Natural killer cell (primary cell): ENCODE data around the gene CCDC7. TPM values are rescaled to one million over a fixed set of nuclear protein-coding genes. Genes with fewer than 3 reads are reported as not detected.

ENCODE experiments used
- ATAC-seq, 3 donors: fragments of 150-1000 bp in 2 of 3; fragments of 200-7000 bp in 1 of 3; cut with Tn5 transposase; 1 replicate in 1 of 3; 2 replicates in 2 of 3; pipeline ENCODE4 v1.10.0; 2021; ENCODE audit warnings: mild to moderate bottlenecking in 2 of 3, moderate library complexity in 2 of 3
- DNase-seq, 2 donors: peaks; one replicate each; pipeline versions ENCODE4 v3.0.0 to v3.0.0-alpha.2; 2013 to 2021; ENCODE audit warnings: mixed read lengths in 1 of 2
- H3K27ac ChIP-seq: one replicate; pipeline ENCODE4 v1.5.1; 2013; ENCODE audit warnings: mild to moderate bottlenecking, low read length
- H3K27me3 ChIP-seq: one replicate; pipeline ENCODE4 v1.6.1; 2013; ENCODE audit warnings: low read length; ENCODE audit not compliant: control insufficient read depth, insufficient read depth
- H3K36me3 ChIP-seq: one replicate; pipeline ENCODE4 v1.6.1; 2013; ENCODE audit warnings: low read length; ENCODE audit not compliant: control insufficient read depth, insufficient read depth
- H3K4me1 ChIP-seq: one replicate; pipeline ENCODE4 v1.6.1; 2013; ENCODE audit warnings: low read length; ENCODE audit not compliant: control insufficient read depth, insufficient read depth
- H3K4me3 ChIP-seq: one replicate; pipeline ENCODE4 v1.5.1; 2013; ENCODE audit warnings: low read length
- H3K9me3 ChIP-seq: one replicate; pipeline ENCODE4 v1.6.1; 2013; ENCODE audit warnings: low read length; ENCODE audit not compliant: control insufficient read depth, insufficient read depth
- H3K27ac Mint-ChIP-seq, 2 donors: one replicate each; pipeline ENCODE4 v1.8.0; 2022; ENCODE audit warnings: mild to moderate bottlenecking in 2 of 2, mixed read lengths in 2 of 2, moderate library complexity in 1 of 2
- H3K27me3 Mint-ChIP-seq, 2 donors: one replicate each; pipeline ENCODE4 v1.8.0; 2022; ENCODE audit warnings: low read depth in 2 of 2, mixed read lengths in 2 of 2
- H3K36me3 Mint-ChIP-seq: one replicate; pipeline ENCODE4 v1.8.0; 2022; ENCODE audit warnings: mixed read lengths
- H3K4me1 Mint-ChIP-seq, 2 donors: one replicate each; pipeline ENCODE4 v1.8.0; 2022; ENCODE audit warnings: mixed read lengths in 2 of 2
- H3K4me3 Mint-ChIP-seq: one replicate; pipeline ENCODE4 v1.8.0; 2022; ENCODE audit warnings: mild to moderate bottlenecking, moderate library complexity, mixed read lengths
- H3K9me3 Mint-ChIP-seq, 2 donors: one replicate each; pipeline ENCODE4 v1.8.0; 2022; ENCODE audit warnings: mixed read lengths in 2 of 2
- WGBS: methylation state at CpG from one replicate; pipeline ENCODE4 v1.1.7; 2013; ENCODE audit warnings: missing lambda C conversion rate; ENCODE audit not compliant: insufficient coverage; 5-methylcytosine and 5-hydroxymethylcytosine counted together
- intact Hi-C: fragments of 100-400 bp; cut with micrococcal nuclease; formaldehyde crosslinking; loops from one replicate; pipeline ENCODE4 v1.14.2; 2022
- total RNA-seq, 4 donors: library from RNA; stranded (reverse); fragments of 120-200 nt in 1 of 4; gene quantifications; one replicate each; pipeline versions ENCODE4 v1.2.3 to v1.2.4, GENCODE V29; 2013 to 2022
- TF ChIP-seq, protein P1 (sequence below): fragments of 200-600 bp; IDR thresholded peaks from one replicate; pipeline ENCODE4 v1.8.0; 2022; ENCODE audit warnings: antibody characterized with exemption

Gene CCDC7
- total RNA-seq, 3 donors from 2014 or later (not counting 1 experiment from before 2014, with no cell fraction given) = 39.0 to 51.1 (median 42.8) TPM

GRCh38 chr10:32887481-32887880, 441.5 kb downstream of the CCDC7 start:
- WGBS = 85% methylated on average over 7 of the region's 7 CpGs
- DNase-seq (no peak), ATAC-seq (peak in 1 of 3 donors; percentile 17)
- no peaks in the 10 kb centered on the region for H3K36me3 ChIP-seq
- no peaks in the 10 kb centered on the region for H3K4me1 ChIP-seq
- H3K9me3 Mint-ChIP-seq = no peaks in the 10 kb centered on the region
- H3K4me3 ChIP-seq = no peak overlapping the region
- peaks cover 5 to 7% of the 10 kb centered on the region in 2 donors for H3K4me1 Mint-ChIP-seq
- H3K36me3 Mint-ChIP-seq = no peaks in the 10 kb centered on the region
- no peak overlapping the region for H3K4me3 Mint-ChIP-seq
- TF ChIP-seq, protein P1, sequence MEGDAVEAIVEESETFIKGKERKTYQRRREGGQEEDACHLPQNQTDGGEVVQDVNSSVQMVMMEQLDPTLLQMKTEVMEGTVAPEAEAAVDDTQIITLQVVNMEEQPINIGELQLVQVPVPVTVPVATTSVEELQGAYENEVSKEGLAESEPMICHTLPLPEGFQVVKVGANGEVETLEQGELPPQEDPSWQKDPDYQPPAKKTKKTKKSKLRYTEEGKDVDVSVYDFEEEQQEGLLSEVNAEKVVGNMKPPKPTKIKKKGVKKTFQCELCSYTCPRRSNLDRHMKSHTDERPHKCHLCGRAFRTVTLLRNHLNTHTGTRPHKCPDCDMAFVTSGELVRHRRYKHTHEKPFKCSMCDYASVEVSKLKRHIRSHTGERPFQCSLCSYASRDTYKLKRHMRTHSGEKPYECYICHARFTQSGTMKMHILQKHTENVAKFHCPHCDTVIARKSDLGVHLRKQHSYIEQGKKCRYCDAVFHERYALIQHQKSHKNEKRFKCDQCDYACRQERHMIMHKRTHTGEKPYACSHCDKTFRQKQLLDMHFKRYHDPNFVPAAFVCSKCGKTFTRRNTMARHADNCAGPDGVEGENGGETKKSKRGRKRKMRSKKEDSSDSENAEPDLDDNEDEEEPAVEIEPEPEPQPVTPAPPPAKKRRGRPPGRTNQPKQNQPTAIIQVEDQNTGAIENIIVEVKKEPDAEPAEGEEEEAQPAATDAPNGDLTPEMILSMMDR = no peak
- no peaks in the 10 kb centered on the region for H3K9me3 ChIP-seq
- H3K27ac Mint-ChIP-seq = no peak overlapping the region
- no peak overlapping the region for H3K27ac ChIP-seq
- no peaks in the 10 kb centered on the region for H3K27me3 Mint-ChIP-seq
- intact Hi-C loops = no loop called here
- H3K27me3 ChIP-seq = no peaks in the 10 kb centered on the region

GRCh38 chr10:32888161-32888927, 442.4 kb downstream of the CCDC7 start:
- Histone ChIP-seq H3K36me3 (no peaks in the 10 kb centered on the region), H3K4me1 (no peaks in the 10 kb centered on the region), H3K27me3 (no peaks in the 10 kb centered on the region), H3K4me3 (no peak overlapping the region), H3K9me3 (no peaks in the 10 kb centered on the region), H3K27ac (no peak overlapping the region)
- Mint-ChIP-seq H3K36me3 (no peaks in the 10 kb centered on the region), H3K9me3 (no peaks in the 10 kb centered on the region), H3K4me3 (no peak overlapping the region), H3K4me1 (peaks cover 5 to 7% of the 10 kb centered on the region in 2 donors), H3K27ac (no peak overlapping the region), H3K27me3 (no peaks in the 10 kb centered on the region)
- intact Hi-C loops = no loop called here
- no peak for DNase-seq
- 91% methylated on average over 9 of the region's 11 CpGs for WGBS
- no peak for ATAC-seq
- TF ChIP-seq, protein P1 = no peak

DNA sequence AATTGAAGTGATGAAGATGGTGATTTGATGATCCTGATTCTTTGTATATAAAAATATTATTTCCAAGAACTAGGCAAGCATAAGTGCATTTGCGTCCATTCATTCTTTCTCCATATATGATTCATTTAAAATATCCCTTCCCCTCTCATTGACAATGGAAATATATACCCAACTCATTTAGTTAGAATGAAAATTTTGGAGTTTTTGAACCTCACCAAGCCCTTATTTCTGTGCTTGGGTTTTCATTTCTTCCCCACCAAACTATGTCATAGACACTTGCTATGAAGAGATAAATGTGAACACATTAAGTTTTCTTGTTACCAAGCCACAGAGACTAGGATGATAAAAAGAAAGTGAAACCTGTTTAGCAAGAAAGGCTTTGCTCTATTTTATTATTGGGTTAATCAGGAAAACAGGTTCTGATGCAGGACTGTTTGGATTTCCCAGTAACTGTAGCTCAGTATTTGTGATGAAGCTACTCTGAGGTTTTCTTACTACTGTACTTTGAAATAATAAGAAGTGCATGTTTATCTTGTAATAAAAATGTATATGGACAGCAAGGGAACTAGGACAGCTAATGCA, 443.8 kb downstream of the CCDC7 start:
- Histone ChIP-seq H3K4me3 (no peak overlapping the region), H3K27ac (no peak overlapping the region), H3K36me3 (no peaks in the 10 kb centered on the region), H3K9me3 (no peaks in the 10 kb centered on the region), H3K4me1 (no peaks in the 10 kb centered on the region), H3K27me3 (no peaks in the 10 kb centered on the region)
- peak in 1 of 3 donors; percentile 30 for ATAC-seq
- H3K4me1 Mint-ChIP-seq = peaks cover 5 to 7% of the 10 kb centered on the region in 2 donors
- H3K4me3 Mint-ChIP-seq = no peak overlapping the region
- H3K9me3 Mint-ChIP-seq = no peaks in the 10 kb centered on the region
- H3K27me3 Mint-ChIP-seq = no peaks in the 10 kb centered on the region
- intact Hi-C loops = no loop called here
- no CpG with 5 or more reads among the region's 1 CpG for WGBS
- no peaks in the 10 kb centered on the region for H3K36me3 Mint-ChIP-seq
- TF ChIP-seq, protein P1 = no peak
- no peak for DNase-seq
- H3K27ac Mint-ChIP-seq = peak overlapping the region; percentile 42 to 59
